ENCODE data around the gene PACS1.
A peak's percentile ranks its signal among the peaks of the same experiment; 100 is the strongest.

Gene PACS1

GRCh38 chr11:66050581-66051231 lies 19.4 kb upstream of the PACS1 start:
- DNase-seq: peak; percentile 54

GRCh38 chr11:66051371-66051765 lies 18.7 kb upstream of the PACS1 start:
- DNase-seq: no peak

- DNase-seq: peak; percentile 91
Observed at GRCh38 chr11:66051766-66052663, 18.1 kb upstream of the PACS1 start, which contains the start of gene SF3B2. TSS of gene SF3B2 (plus strand) at chr11:66052364. CDS start at chr11:66052385, 21 bp downstream.

GRCh38 chr11:66052664-66052982 lies 17.4 kb upstream of the PACS1 start:
- DNase-seq: no peak

- DNase-seq: no peak
Observed at GRCh38 chr11:66055021-66055420, 15.1 kb upstream of the PACS1 start.

- DNase-seq: no peak
Observed at GRCh38 chr11:66056501-66056900, 13.6 kb upstream of the PACS1 start.

- no peak for DNase-seq
Observed at GRCh38 chr11:66059966-66060680, 9.9 kb upstream of the PACS1 start.

- no peak for DNase-seq
Observed at GRCh38 chr11:66061268-66061667, 8.8 kb upstream of the PACS1 start.

- DNase-seq: no peak
Observed at GRCh38 chr11:66062408-66062807, 7.7 kb upstream of the PACS1 start.

GRCh38 chr11:66063900-66064299 lies 6.2 kb upstream of the PACS1 start:
- no peak for DNase-seq

- no peak for DNase-seq
Observed at GRCh38 chr11:66064571-66064970, 5.5 kb upstream of the PACS1 start.

GRCh38 chr11:66066751-66067150 lies 3.3 kb upstream of the PACS1 start:
- DNase-seq: no peak

- DNase-seq: no peak
Observed at GRCh38 chr11:66067640-66068039, 2.4 kb upstream of the PACS1 start.

- no peak for DNase-seq
Observed at GRCh38 chr11:66068154-66068821, 1.8 kb upstream of the PACS1 start.

GRCh38 chr11:66068923-66069714 lies 953 bp upstream of the PACS1 start:
- no peak for DNase-seq

- no peak for DNase-seq
Observed at GRCh38 chr11:66070604-66071380, 720 bp downstream of the PACS1 start.

- no peak for DNase-seq
Observed at GRCh38 chr11:66071381-66071801, 1.3 kb downstream of the PACS1 start.

- no peak for DNase-seq
Observed at GRCh38 chr11:66072081-66072480, 2.0 kb downstream of the PACS1 start.

- no peak for DNase-seq
Observed at GRCh38 chr11:66072518-66072917, 2.4 kb downstream of the PACS1 start.

- DNase-seq: no peak
Observed at GRCh38 chr11:66073669-66074068, 3.6 kb downstream of the PACS1 start.

GRCh38 chr11:66075273-66075672 lies 5.2 kb downstream of the PACS1 start:
- DNase-seq: no peak
